DMS153 treated with DMSO at 0.1 percent for 48 hours (cell line): ENCODE measurements around the gene SLC6A8.
"Not testable (repeated sequence)": the region's sequence is repeated elsewhere in the genome, so short reads cannot be mapped to it uniquely, and the experiment has no call there.

Experiments
- DNase-seq: peaks from one replicate; lab custom pipeline; 2025; ENCODE audit not compliant: unreplicated experiment; lab: John Stamatoyannopoulos, UW

Gene SLC6A8

DNA sequence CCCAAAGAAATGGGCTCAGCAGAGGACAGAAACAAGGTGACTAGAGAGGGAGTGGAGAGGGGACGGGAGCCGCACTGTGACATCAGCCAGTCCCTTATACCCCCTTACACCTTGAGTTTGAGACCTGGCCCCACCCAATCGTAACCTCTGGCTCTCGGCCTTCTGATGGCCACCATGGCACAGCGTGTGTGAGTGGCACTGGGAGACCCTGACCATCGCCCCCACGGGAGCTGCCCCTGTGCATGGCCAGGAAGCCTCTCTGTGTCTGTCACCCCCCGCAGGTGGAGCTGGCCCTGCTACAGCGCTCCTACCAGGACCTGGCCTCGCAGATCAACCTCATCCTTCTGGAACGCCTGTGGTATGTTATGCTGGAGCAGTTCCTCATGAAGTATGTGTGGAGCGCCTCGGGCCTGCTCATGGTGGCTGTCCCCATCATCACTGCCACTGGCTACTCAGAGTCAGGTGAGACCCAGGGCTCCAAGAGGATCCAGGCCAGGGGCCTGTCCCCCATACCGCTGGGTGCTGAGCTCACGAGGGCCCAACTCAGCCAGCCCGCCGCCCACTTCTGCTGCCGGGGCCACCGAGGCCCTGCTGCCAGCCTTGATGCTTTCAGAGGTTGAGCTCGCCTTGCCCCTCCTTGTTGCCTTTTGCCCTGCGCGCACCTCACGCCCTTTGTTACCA is 41.4 kb downstream of the SLC6A8 start:
- DNase-seq: no peak

GRCh38 chrX:153730115-153730514 is 42.4 kb downstream of the SLC6A8 start:
- not testable (repeated sequence) for DNase-seq

GRCh38 chrX:153731117-153731844 is 43.6 kb downstream of the SLC6A8 start:
- DNase-seq: no peak

DNA sequence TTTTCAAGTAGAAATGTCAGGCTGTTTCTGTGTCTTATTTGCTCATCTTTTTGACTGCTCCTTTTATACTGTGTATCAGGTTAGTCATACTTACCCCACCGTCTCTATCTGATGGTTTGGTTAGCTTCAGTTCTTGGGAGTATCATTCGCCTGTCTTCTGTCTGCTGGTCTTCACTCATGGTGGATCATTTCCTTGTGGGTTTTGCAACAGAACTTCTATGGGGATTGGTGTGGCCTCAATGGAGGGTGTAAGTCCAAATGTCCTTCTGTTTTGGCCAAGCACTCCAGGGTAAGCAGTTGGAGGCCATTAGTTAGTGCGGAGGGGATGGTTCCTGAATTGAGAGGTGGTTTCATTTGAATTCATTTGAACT is 44.1 kb downstream of the SLC6A8 start:
- no peak for DNase-seq

- no peak for DNase-seq
Measured at GRCh38 chrX:153732401-153732800, 44.7 kb downstream of the SLC6A8 start.

- no peak for DNase-seq
Measured at GRCh38 chrX:153733651-153734240, 46.0 kb downstream of the SLC6A8 start.

GRCh38 chrX:153734871-153735270 is 47.1 kb downstream of the SLC6A8 start:
- DNase-seq: no peak

DNA sequence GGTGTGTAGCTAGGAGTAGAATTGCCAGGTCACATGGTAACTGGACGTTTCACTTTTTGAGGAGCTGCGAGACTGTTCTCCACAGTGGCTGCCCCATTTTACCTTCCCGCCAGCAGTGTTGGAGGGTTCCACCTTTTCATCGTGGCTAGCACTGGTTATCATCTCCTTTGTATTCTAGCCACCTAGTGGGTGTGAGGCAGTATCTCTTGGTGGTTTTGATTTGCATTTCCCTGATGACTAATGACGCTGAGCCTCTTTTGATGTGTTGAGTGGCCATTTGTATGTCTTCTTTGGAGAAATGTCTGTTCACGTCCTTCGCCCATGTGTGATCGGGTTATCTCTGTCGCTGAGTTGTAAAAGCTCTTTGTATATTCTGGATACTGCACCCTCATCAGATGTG is 47.5 kb downstream of the SLC6A8 start:
- no peak for DNase-seq

DNA sequence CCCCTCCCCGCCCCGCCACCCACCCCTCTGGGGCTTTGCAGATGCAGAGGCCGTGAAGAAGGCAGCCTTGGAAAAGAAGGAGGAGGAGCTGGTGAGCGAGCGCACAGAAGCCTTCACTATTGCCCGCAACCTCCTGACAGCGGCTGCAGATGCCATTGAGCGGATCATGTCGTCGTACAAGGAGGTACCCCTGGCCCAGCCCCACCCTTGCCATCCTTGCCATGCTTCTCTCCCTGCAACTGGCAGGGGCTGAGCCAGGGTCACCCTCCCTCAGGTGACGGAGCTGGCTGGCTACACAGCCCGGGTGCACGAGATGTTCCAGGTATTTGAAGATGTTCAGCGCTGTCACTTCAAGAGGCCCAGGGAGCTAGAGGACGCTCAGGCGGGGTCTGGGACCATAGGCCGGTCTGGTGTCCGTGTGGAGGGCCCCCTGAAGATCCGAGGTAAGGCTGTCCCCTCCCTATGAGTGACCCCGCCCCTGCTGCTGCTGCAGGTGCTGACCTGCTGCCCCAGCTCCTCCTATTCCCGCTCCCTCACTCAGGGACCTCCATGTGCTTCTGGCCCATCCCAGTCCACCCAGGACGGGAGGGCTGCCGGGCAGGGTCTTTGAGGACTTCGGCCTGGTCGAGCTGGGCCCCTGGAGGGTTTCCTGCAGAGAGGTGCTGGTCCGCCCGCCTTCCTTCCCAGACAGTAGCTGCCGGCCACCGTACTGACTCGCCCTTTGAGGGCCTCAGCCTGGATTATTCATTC is 48.5 kb downstream of the SLC6A8 start:
- no peak for DNase-seq

DNA sequence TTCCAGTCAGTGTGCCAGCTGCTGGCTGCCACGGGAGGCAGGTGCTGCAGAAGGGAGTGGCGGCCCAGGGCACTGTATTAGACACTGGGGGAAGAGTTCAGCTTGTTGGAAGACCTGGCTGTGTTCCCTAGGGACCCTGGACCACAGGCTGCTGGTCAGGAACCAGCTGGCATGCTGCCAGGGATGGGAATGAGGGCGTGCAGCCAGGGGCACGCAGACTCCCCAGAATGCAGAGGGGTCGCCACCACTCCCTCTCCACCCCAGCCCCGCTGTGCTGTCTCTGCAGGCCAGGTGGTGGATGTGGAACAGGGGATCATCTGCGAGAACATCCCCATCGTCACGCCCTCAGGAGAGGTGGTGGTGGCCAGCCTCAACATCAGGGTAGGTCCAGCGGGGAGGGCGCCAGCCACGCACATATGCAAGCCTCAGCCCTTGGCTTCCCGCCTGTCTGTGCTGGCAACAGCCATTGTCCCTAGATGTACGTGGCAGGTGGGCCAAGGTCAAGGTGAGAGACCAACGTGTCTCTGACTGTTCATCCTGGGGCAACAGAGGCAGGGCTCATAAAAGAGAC is 49.2 kb downstream of the SLC6A8 start:
- no peak for DNase-seq

- DNase-seq: no peak
Measured at GRCh38 chrX:153738056-153738605, 50.4 kb downstream of the SLC6A8 start.

- DNase-seq: no peak
Measured at GRCh38 chrX:153739754-153740486, 52.2 kb downstream of the SLC6A8 start.

DNA sequence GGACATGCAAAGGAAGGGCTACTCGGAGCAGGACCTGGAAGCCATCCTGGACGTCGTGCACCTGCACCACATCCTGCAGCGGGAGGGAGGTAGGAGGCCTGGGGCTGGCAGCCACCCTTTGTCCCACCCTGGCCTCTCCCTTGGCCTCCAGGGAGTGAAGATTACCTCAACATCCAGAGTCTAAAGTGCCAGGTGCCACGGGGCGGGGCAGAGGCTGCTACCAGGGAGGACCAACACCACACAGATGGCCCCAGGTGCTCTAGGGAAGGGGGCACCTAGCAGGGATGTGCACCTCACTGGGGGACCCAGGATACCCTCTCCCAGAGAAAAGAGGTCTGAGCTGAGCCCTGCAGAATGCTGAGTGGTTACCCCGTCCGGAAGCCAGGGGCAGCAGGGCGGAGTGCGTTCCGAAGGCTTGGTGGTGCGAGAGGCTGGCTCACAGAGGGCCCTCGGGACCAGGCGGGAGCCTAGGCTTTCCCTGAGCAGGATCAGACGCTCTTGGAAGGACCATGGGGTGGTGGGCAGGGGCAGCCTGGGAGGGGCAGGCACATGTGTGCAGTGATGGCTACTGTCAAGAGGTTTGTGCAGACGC is 53.0 kb downstream of the SLC6A8 start:
- DNase-seq: no peak

GRCh38 chrX:153741446-153741845 is 53.7 kb downstream of the SLC6A8 start:
- no peak for DNase-seq

- not testable (repeated sequence) for DNase-seq
Measured at GRCh38 chrX:153742111-153742510, 54.4 kb downstream of the SLC6A8 start.

- not testable (repeated sequence) for DNase-seq
Measured at GRCh38 chrX:153742796-153743467, 55.2 kb downstream of the SLC6A8 start.

GRCh38 chrX:153743468-153744209 is 55.9 kb downstream of the SLC6A8 start:
- DNase-seq: peak; percentile 67

GRCh38 chrX:153744210-153745066 is 56.7 kb downstream of the SLC6A8 start:
- DNase-seq: peak; percentile 20
